Body of pancreas (tissue), 4 donors: ENCODE data around the gene RAPGEF3.

Experiments
- POLR2A ChIP-seq, 3 donors: fragments of 450-650 bp; IDR thresholded peaks; one replicate each; pipeline ENCODE4 v1.6.1; 2016; ENCODE audit warnings: antibody characterized with exemption in 3 of 3, mild to moderate bottlenecking in 2 of 3
- TF ChIP-seq, protein P1 (sequence below), 7 experiments: fragments of 450-650 bp in 4 of 7; fragments of 200-600 bp in 3 of 7; sonication (generic) in 3 of 7; IDR thresholded peaks; one replicate each; pipeline ENCODE4 v1.5.1; 2016 to 2019; ENCODE audit warnings: antibody characterized with exemption in 7 of 7

DNA sequence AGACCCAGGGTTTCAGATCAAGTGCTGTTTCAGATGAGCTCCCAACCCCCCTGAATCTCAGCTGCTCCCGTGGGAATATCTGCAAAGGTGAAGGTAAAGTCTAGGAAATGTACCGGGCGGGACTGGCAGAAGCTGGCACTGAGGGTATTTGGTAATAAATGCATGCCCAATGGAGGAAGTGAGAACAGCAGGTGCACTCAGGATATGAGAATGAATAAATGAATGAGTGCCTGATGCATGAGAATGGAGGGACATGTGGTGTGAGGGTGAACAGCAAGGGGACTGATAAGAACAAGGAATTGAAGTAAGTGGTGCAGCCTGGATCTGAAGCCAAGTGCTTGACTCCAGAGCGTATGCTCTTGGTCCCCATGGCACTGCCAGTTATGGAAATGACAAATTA is 11.6 kb downstream of the RAPGEF3 start:
- TF ChIP-seq, protein P1, sequence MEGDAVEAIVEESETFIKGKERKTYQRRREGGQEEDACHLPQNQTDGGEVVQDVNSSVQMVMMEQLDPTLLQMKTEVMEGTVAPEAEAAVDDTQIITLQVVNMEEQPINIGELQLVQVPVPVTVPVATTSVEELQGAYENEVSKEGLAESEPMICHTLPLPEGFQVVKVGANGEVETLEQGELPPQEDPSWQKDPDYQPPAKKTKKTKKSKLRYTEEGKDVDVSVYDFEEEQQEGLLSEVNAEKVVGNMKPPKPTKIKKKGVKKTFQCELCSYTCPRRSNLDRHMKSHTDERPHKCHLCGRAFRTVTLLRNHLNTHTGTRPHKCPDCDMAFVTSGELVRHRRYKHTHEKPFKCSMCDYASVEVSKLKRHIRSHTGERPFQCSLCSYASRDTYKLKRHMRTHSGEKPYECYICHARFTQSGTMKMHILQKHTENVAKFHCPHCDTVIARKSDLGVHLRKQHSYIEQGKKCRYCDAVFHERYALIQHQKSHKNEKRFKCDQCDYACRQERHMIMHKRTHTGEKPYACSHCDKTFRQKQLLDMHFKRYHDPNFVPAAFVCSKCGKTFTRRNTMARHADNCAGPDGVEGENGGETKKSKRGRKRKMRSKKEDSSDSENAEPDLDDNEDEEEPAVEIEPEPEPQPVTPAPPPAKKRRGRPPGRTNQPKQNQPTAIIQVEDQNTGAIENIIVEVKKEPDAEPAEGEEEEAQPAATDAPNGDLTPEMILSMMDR (IDR thresholded peaks at IDR 0.05): no peak
- TF ChIP-seq POLR2A (IDR thresholded peaks at IDR 0.05): no peak
